RWPE2 (cell line): ENCODE measurements around the gene OR5K3.

Source experiments
- ATAC-seq: fragments of 200-7000 bp; cut with Tn5 transposase; 3 replicates; pipeline ENCODE4 v1.9.1; 2021; ENCODE audit warnings: low read depth
- DNase-seq: peaks from one replicate; pipeline ENCODE4 v3.0.0-alpha.2; 2020; ENCODE audit warnings: low spot score
- H3K27ac ChIP-seq: fragments of 450-650 bp; 2 replicates; pipeline ENCODE4 v1.5.1; 2017; ENCODE audit warnings: mild to moderate bottlenecking; ENCODE audit not compliant: poor library complexity, severe bottlenecking
- H3K27me3 ChIP-seq: fragments of 250-450 bp; sonication (Bioruptor Pico); 2 replicates; pipeline ENCODE4 v1.5.1; 2021; ENCODE audit warnings: mild to moderate bottlenecking, moderate library complexity; ENCODE audit not compliant: insufficient read depth, poor library complexity, severe bottlenecking
- H3K36me3 ChIP-seq: fragments of 250-450 bp; sonication (Bioruptor Pico); 2 replicates; pipeline ENCODE4 v1.5.1; 2020; ENCODE audit warnings: low read depth, mild to moderate bottlenecking, moderate library complexity
- H3K4me1 ChIP-seq: fragments of 250-450 bp; sonication (Bioruptor Pico); 2 replicates; pipeline ENCODE4 v1.5.1; 2021; ENCODE audit warnings: mild to moderate bottlenecking, moderate library complexity; ENCODE audit not compliant: insufficient read depth, poor library complexity, severe bottlenecking
- H3K4me3 ChIP-seq: fragments of 250-450 bp; sonication (Bioruptor Pico); 2 replicates; pipeline ENCODE4 v1.5.1; 2021; ENCODE audit warnings: mild to moderate bottlenecking, moderate library complexity; ENCODE audit not compliant: severe bottlenecking
- H3K9me3 ChIP-seq: fragments of 250-450 bp; sonication (Bioruptor Pico); 2 replicates; pipeline ENCODE4 v1.5.1; 2021; ENCODE audit warnings: mild to moderate bottlenecking, moderate library complexity; ENCODE audit not compliant: severe bottlenecking
- TF ChIP-seq, protein P1 (sequence below): fragments of 450-650 bp; IDR thresholded peaks from one replicate; pipeline ENCODE4 v1.5.1; 2017; ENCODE audit warnings: mild to moderate bottlenecking, moderate library complexity; ENCODE audit not compliant: poor library complexity, severe bottlenecking

OR5K3 gene

DNA sequence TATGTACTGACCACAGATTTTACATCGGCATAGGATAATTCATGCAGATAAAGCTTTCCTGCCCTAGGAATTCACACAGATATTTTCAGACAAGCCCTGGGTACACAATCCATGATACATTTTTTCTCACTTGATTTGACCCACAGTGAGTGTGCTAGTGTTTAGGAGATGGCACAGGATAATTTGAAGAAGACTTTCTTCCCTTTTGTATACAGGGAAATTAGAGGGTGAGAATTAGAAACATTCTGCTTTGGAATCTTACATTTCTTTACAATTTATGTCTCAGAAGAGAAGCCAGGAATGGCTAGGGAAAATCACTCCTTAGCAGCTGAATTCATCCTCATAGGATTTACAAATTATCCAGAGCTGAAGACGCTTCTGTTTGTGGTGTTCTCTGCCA, 36.9 kb upstream of the OR5K3 start, which contains the start of gene OR5K4:
Gene OR5K4, plus strand, starts transcription at position 301 of the 400 bp plus-strand sequence. Its CDS starts 0 bp downstream, at position 301.
- Histone ChIP-seq H3K27me3 (no peaks in the 10 kb centered on the region), H3K27ac (no peak within 1 kb of the TSS), H3K9me3 (no peaks in the 10 kb centered on the region), H3K4me1 (no peaks in the 10 kb centered on the region), H3K36me3 (no peaks in the 10 kb centered on the region), H3K4me3 (no peak within 1 kb of the TSS)
- DNase-seq, result no peak
- no peak for ATAC-seq
- TF ChIP-seq, protein P1, sequence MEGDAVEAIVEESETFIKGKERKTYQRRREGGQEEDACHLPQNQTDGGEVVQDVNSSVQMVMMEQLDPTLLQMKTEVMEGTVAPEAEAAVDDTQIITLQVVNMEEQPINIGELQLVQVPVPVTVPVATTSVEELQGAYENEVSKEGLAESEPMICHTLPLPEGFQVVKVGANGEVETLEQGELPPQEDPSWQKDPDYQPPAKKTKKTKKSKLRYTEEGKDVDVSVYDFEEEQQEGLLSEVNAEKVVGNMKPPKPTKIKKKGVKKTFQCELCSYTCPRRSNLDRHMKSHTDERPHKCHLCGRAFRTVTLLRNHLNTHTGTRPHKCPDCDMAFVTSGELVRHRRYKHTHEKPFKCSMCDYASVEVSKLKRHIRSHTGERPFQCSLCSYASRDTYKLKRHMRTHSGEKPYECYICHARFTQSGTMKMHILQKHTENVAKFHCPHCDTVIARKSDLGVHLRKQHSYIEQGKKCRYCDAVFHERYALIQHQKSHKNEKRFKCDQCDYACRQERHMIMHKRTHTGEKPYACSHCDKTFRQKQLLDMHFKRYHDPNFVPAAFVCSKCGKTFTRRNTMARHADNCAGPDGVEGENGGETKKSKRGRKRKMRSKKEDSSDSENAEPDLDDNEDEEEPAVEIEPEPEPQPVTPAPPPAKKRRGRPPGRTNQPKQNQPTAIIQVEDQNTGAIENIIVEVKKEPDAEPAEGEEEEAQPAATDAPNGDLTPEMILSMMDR, result no peak

DNA sequence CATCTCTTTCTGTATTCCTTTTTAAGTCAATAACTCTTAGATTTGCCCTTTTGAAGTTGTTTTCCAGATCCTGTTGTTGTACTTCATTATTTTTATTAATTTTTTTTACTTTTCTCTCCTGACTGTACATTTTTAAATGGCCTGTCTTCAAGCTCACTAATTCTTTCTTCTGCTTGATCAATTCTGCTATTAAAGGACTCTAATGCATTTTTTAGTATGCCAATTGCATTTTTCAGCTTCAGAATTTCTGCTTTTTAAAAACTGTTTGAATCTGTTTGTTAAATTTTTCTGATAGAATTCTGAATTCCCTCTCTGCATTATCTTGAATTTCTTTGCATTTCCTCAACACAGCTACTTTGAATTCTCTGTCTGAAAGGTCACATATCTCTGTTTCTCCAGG, 31.2 kb upstream of the OR5K3 start:
- Histone ChIP-seq H3K36me3 (no peaks in the 10 kb centered on the region), H3K4me3 (no peak overlapping the region), H3K4me1 (no peaks in the 10 kb centered on the region), H3K27me3 (no peaks in the 10 kb centered on the region), H3K9me3 (no peaks in the 10 kb centered on the region), H3K27ac (no peak overlapping the region)
- TF ChIP-seq, protein P1, result no peak
- DNase-seq (no peak), ATAC-seq (no peak)

DNA sequence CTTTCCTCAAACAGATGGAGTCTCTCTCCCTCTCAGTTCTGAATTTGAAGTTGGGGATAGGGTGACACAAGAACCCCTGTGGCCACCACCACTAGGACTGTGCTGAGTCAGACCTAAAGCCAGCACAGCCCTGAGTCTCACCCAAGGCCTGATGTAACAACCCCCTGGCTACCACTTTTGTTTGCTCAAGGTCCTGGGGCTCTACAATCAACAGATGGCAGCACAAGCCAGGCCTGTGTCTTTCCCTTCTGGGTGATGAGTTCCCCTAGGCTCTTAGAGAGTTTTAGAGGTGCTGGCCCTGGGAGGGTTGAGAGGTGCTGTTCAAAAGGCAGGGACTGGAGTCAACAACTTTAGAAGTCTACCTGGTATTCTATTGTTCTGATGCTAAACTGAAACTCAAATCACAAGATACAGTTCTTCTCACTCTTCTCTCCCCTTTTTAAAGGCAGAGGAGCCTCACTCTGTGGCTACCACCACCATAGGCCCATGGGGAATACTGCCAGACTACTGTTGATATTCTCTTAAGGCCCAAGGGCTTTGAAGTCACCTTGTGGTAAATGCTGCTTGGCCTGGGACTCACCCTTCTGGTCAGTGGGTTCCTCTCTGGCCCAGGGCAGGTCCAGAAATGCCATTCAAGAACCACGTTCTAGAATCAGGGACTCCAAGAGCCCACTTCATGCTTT, 30.3 kb upstream of the OR5K3 start:
- no peaks in the 10 kb centered on the region for H3K27me3 ChIP-seq
- H3K4me3 ChIP-seq, result no peak overlapping the region
- TF ChIP-seq, protein P1, result peak; percentile 20
- DNase-seq (no peak), ATAC-seq (peak; percentile 42; the same call in 1 of the 3 replicates)
- no peaks in the 10 kb centered on the region for H3K36me3 ChIP-seq
- H3K4me1 ChIP-seq, result no peaks in the 10 kb centered on the region
- no peak overlapping the region for H3K27ac ChIP-seq
- no peaks in the 10 kb centered on the region for H3K9me3 ChIP-seq

DNA sequence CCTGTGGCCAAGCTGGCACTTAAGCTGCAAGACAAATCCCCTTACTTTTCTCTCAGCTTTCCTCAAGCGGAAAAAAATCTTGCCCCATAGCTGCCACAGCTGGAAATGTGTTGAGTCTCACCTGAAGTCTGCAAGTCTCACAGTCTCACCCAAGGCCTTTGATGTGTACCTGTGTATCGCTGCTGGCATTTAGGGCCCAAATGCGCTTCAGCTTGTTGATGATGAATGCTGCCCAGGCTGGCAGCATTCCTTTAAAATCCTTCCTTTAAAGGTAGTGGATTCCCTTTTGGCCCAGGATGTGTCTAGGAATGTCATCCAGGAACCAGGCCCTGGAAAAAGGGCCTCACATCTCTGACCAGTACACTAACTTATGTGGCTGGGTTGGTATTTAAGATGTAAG, 29.8 kb upstream of the OR5K3 start:
- TF ChIP-seq, protein P1, result no peak
- H3K4me1 ChIP-seq, result no peaks in the 10 kb centered on the region
- DNase-seq (no peak), ATAC-seq (no peak; the same call in 2 of the 3 replicates)
- no peaks in the 10 kb centered on the region for H3K27me3 ChIP-seq
- H3K4me3 ChIP-seq, result no peak overlapping the region
- no peaks in the 10 kb centered on the region for H3K36me3 ChIP-seq
- no peak overlapping the region for H3K27ac ChIP-seq
- H3K9me3 ChIP-seq, result no peaks in the 10 kb centered on the region

DNA sequence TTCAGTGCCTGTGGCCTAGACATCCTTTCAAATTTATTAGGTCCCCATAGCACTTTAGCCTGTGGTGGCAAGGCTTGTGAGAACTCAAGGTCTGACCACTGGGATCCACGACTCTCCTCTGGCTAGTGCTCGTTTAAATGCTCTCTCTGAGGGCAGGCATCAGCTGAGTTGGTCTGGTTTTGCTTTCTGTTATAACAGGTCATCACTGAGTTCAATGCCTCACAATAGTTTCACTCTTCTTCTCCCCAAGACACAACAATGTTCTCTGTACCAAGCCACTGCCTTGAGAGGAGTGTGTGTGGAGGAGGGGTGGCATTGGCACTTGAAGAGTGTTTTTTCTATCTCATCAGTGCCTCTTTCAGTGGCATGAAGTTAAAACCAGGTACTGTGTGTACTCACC, 29.2 kb upstream of the OR5K3 start:
- H3K36me3 ChIP-seq, result no peaks in the 10 kb centered on the region
- no peak for ATAC-seq
- H3K27me3 ChIP-seq, result no peaks in the 10 kb centered on the region
- TF ChIP-seq, protein P1, result no peak
- no peak overlapping the region for H3K27ac ChIP-seq
- no peaks in the 10 kb centered on the region for H3K4me1 ChIP-seq
- DNase-seq, result no peak
- no peak overlapping the region for H3K4me3 ChIP-seq
- H3K9me3 ChIP-seq, result no peaks in the 10 kb centered on the region
